Mammary epithelial cell (primary cell): Measurements from ENCODE around the gene TNFRSF13B.

Experiments
- CTCF ChIP-seq, 2 donors: IDR thresholded peaks in 1 of 2; conservative IDR thresholded peaks in 1 of 2; 2 replicates each; pipeline ENCODE4 v1.5.1; 2011 to 2012; ENCODE audit warnings: inconsistent platforms in 2 of 2, low read length in 2 of 2, mild to moderate bottlenecking in 2 of 2, control low read depth in 1 of 2, low read depth in 1 of 2; ENCODE audit not compliant: insufficient read depth in 1 of 2; ENCODE audit errors: extremely low read depth in 1 of 2
- EZH2 ChIP-seq: IDR thresholded peaks from 2 replicates; pipeline ENCODE4 v1.6.1; 2012; ENCODE audit warnings: low read length, inconsistent platforms, borderline replicate concordance

GRCh38 chr17:16973760-16974540 lies 2.0 kb upstream of the TNFRSF13B start:
- TF ChIP-seq CTCF (conservative IDR thresholded peaks at IDR 0.05 in 1 of 2, IDR thresholded peaks at IDR 0.05 in 1 of 2; ENCODE audit: extremely low read depth in 1 of 2, insufficient read depth in 1 of 2, low read depth in 1 of 2, low read length in 2 of 2) (no peak), EZH2 (no peak)
